NCI-H2227 (cell line): ENCODE results near the gene FMNL3.
"Not testable (repeated sequence)": the region's sequence is repeated elsewhere in the genome, so short reads cannot be mapped to it uniquely, and the experiment has no call there.

ENCODE experiments used
- DNase-seq: peaks from one replicate; lab custom pipeline; 2025; ENCODE audit not compliant: unreplicated experiment; lab: John Stamatoyannopoulos, UW

FMNL3 gene

GRCh38 chr12:49707128-49707811, at the start of gene FMNL3:
TSS of gene FMNL3 (minus strand) at chr12:49707405. CDS start at chr12:49707180, 225 bp downstream.
- DNase-seq, result peak; percentile 96

- DNase-seq, result no peak
Observed at GRCh38 chr12:49750996-49751393, 43.8 kb upstream of the FMNL3 start.

GRCh38 chr12:49750027-49750995, 43.1 kb upstream of the FMNL3 start:
- no peak for DNase-seq

GRCh38 chr12:49748800-49749199, 41.6 kb upstream of the FMNL3 start:
- DNase-seq, result no peak

GRCh38 chr12:49748306-49748705, 41.1 kb upstream of the FMNL3 start:
- DNase-seq, result no peak

- DNase-seq, result no peak
Observed at GRCh38 chr12:49744363-49744885, 37.2 kb upstream of the FMNL3 start.

- DNase-seq, result peak; percentile 73
Observed at GRCh38 chr12:49741882-49742620, 34.8 kb upstream of the FMNL3 start.

GRCh38 chr12:49740930-49741881, 34.0 kb upstream of the FMNL3 start, which contains the start of gene TMBIM6:
TSS of gene TMBIM6 (plus strand) at chr12:49741557. CDS start at chr12:49752494, 10,937 bp downstream.
- DNase-seq, result peak; percentile 98

- not testable (repeated sequence) for DNase-seq
Observed at GRCh38 chr12:49740277-49740676, 33.1 kb upstream of the FMNL3 start.

- not testable (repeated sequence) for DNase-seq
Observed at GRCh38 chr12:49738721-49739120, 31.5 kb upstream of the FMNL3 start.

- DNase-seq, result not testable (repeated sequence)
Observed at GRCh38 chr12:49734900-49735299, 27.7 kb upstream of the FMNL3 start.

GRCh38 chr12:49733219-49734017, 26.2 kb upstream of the FMNL3 start:
- no peak for DNase-seq

- DNase-seq, result no peak
Observed at GRCh38 chr12:49730568-49731101, 23.4 kb upstream of the FMNL3 start.

- no peak for DNase-seq
Observed at GRCh38 chr12:49730050-49730449, 22.8 kb upstream of the FMNL3 start.

- DNase-seq, result no peak
Observed at GRCh38 chr12:49728446-49728845, 21.2 kb upstream of the FMNL3 start.

GRCh38 chr12:49721355-49721754, 14.2 kb upstream of the FMNL3 start:
- not testable (repeated sequence) for DNase-seq

GRCh38 chr12:49720214-49720613, 13.0 kb upstream of the FMNL3 start:
- DNase-seq, result no peak

GRCh38 chr12:49717800-49718199, 10.6 kb upstream of the FMNL3 start:
- DNase-seq, result not testable (repeated sequence)

GRCh38 chr12:49716553-49716952, 9.3 kb upstream of the FMNL3 start:
- DNase-seq, result no peak
